ENCODE data around the gene TREML1. TPM values are rescaled to one million over a fixed set of nuclear protein-coding genes. Genes with fewer than 3 reads are reported as not detected.

Gene TREML1
- total and polyA plus RNA-seq, 4 donors: 0.08 to 4.5 (median 0.12) TPM; not detected in 1

GRCh38 chr6:41132254-41132653 lies 21.9 kb downstream of the TREML1 start (continued):
- TF ChIP-seq YY1 (IDR thresholded peaks at IDR 0.05) (no peak), JUND (IDR thresholded peaks at IDR 0.05) (no peak), RAD21 (IDR thresholded peaks at IDR 0.05) (no peak), HNF4G (IDR thresholded peaks at IDR 0.05) (no peak), TAF1 (conservative IDR thresholded peaks at IDR 0.05) (no peak), FOXA1 (IDR thresholded peaks at IDR 0.05) (no peak), GABPA (IDR thresholded peaks at IDR 0.05 in 1 of 2, conservative IDR thresholded peaks at IDR 0.05 in 1 of 2) (no peak), ATF3 (IDR thresholded peaks at IDR 0.05) (no peak), HNF4A (conservative IDR thresholded peaks at IDR 0.05) (no peak)

GRCh38 chr6:41125282-41125681 lies 28.9 kb downstream of the TREML1 start:
- no peak overlapping the region for H3K4me3 ChIP-seq (ENCODE audit: low read depth in 1 of 3, low read length in 3 of 3)
- DNase-seq (ENCODE audit: low spot score): no peak
- 96% methylated on average over 3 of the region's 3 CpGs for WGBS
- no peak overlapping the region for H3K27ac ChIP-seq (ENCODE audit: low read depth in 1 of 2, low read length in 2 of 2)
- no peaks in the 10 kb centered on the region for H3K27me3 ChIP-seq (ENCODE audit: control insufficient read depth in 4 of 4, insufficient read depth in 4 of 4, low read length in 3 of 4)
- TF ChIP-seq SP1 (IDR thresholded peaks at IDR 0.05) (no peak), RXRA (IDR thresholded peaks at IDR 0.05) (no peak), JUND (IDR thresholded peaks at IDR 0.05) (no peak), EGR1 (IDR thresholded peaks at IDR 0.05; ENCODE audit: low read depth in 2 of 2) (no peak), FOXA2 (IDR thresholded peaks at IDR 0.05) (no peak), RAD21 (IDR thresholded peaks at IDR 0.05) (no peak), YY1 (IDR thresholded peaks at IDR 0.05) (no peak)
- no peaks in the 10 kb centered on the region for H3K9me3 ChIP-seq (ENCODE audit: control insufficient read depth in 4 of 4, low read length in 3 of 4)
- peaks cover 0 to 5% (median 2%) of the 10 kb centered on the region in 4 donors for H3K36me3 ChIP-seq (ENCODE audit: control insufficient read depth in 4 of 4, insufficient read depth in 3 of 4, low read depth in 1 of 4, low read length in 3 of 4)
- no peaks in the 10 kb centered on the region for H3K4me1 ChIP-seq (ENCODE audit: control insufficient read depth in 4 of 4, insufficient read depth in 4 of 4, low read length in 3 of 4)
- H3K9ac ChIP-seq (ENCODE audit: low read depth in 1 of 2, low read length in 2 of 2): no peak overlapping the region

GRCh38 chr6:41122918-41123317 lies 31.2 kb downstream of the TREML1 start:
- DNase-seq (ENCODE audit: low spot score): no peak
- no peak overlapping the region for H3K9ac ChIP-seq (ENCODE audit: low read depth in 1 of 2, low read length in 2 of 2)
- no peaks in the 10 kb centered on the region for H3K27me3 ChIP-seq (ENCODE audit: control insufficient read depth in 4 of 4, insufficient read depth in 4 of 4, low read length in 3 of 4)
- H3K9me3 ChIP-seq (ENCODE audit: control insufficient read depth in 4 of 4, low read length in 3 of 4): no peaks in the 10 kb centered on the region
- H3K4me1 ChIP-seq (ENCODE audit: control insufficient read depth in 4 of 4, insufficient read depth in 4 of 4, low read length in 3 of 4): no peaks in the 10 kb centered on the region
- no peak overlapping the region for H3K4me3 ChIP-seq (ENCODE audit: low read depth in 1 of 3, low read length in 3 of 3)
- no peak for TF ChIP-seq MAX (IDR thresholded peaks at IDR 0.05)
- no peak for TF ChIP-seq FOXA1 (IDR thresholded peaks at IDR 0.05)
- TF ChIP-seq REST (IDR thresholded peaks at IDR 0.05): no peak
- TF ChIP-seq RAD21 (IDR thresholded peaks at IDR 0.05): no peak
- no peak overlapping the region for H3K27ac ChIP-seq (ENCODE audit: low read depth in 1 of 2, low read length in 2 of 2)
- WGBS: 94% methylated on average over 1 of the region's 1 CpG
- H3K36me3 ChIP-seq (ENCODE audit: control insufficient read depth in 4 of 4, insufficient read depth in 3 of 4, low read depth in 1 of 4, low read length in 3 of 4): peaks cover 0 to 6% (median 2%) of the 10 kb centered on the region in 4 donors

Data from liver (tissue), 9 donors.